Fibroblast of gingiva (primary cell): Measurements from ENCODE around the gene EIF4E1B.

Source experiments
- DNase-seq: peaks from one replicate; pipeline ENCODE4 v3.0.0-alpha.2; 2011; ENCODE audit warnings: low read depth

EIF4E1B gene

DNA sequence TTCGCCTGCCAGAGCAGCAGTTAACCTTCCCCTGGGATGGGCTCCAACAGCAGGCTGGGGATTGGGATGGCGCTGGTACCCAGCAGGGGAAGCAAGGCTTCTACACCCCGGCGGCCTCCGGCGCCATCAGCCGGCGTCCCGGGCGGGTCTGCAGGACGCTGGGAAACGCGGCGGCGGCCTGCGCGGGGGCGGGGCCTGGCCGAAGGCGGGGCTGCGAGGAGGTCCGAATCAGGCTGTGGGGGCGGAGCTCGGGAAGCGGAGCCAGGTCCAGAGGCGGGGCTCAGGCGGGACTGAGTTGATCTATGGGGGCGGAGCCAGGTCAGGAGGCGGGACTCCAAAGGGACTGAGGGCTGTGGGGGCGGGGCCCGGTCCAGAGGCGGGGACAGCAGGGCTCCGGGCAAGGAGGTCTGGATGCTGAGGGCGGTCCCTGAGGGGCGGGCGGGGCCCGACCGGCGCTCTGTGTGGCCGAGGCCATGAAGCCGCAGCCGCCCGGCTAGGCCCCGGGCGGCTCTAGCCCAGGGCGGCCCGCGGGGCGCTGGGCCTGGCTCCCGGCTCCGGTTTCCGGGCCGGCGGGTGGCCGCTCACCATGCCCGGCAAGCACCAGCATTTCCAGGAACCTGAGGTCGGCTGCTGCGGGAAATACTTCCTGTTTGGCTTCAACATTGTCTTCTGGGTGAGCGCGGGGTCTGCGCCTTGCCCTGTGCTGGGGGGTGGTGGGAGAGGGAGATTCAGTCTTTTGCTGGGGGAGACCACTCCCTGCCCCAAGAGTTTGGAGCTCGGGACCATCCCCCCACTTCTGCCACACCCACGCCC, 16.8 kb downstream of the EIF4E1B start, which contains the start of gene TSPAN17:
Gene TSPAN17 (plus strand): TSS at position 455 of the 813 bp plus-strand sequence. CDS start 132 bp downstream, at position 587.
- peak; percentile 98 for DNase-seq

DNA sequence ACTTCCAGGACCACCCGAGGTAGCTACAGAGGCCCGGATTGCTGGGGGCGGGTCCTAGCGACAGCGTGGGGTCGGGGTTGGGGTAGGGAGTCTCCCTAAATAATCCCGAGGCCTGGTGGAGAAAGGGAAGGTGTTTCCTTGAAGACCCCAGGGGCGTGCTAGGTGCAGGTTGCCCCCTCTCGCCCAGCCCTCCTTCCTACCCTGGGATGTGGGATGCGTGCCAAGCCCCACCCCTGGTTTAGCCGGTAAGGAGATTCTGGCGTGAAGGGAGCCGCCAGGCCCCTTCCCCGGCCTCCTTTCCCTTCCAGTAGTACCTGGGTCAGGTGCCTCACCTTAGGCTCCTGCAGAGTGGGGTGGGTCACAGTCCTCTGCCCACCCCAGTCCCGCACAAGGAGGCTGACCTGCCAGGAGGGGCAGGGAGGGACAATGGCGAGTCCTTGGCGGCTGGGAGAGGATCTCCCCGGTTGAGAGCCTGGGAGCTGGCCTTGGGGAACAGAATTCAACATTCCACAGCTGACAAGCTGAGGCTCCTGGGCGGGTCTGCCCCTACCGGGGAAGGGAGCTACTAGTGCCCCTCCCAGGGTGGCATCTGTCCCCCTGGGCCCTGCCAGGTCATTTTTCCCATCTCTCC, 17.5 kb downstream of the EIF4E1B start:
- no peak for DNase-seq

DNA sequence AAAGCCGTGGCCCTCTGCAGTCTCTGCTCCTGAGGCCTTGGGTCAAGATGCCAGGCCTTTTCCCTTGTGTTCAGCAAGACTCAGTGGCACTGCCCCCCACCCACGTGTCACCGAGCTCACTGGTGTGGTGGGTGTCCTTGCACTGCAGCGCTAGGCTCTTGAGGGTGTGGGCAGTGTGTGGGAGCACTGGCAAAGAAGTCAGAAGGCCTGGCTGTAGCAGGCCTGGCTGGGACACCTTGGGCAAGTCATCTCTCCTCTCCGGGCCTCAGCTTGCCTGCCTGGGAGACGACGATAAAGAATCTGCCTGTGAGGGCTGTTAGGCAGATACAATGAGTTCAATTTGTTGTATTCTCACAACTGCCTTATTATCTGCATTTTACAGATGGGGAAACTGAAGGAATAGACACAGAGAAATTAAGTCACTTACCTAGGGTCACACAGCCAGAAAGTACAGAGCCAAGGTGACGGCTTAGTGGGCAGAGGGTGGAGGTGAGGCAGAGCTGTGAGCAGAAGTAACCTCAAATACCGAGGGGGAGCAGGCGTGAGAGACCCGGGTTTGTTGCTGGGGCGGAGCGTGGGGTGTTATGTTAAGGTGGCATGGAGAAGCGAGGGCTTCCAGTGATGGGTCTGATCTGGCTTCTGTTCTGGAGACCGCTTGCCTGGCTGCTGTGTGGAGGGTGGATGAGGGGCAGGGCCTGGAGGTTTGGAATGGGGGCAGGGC, 18.2 kb downstream of the EIF4E1B start:
- DNase-seq, result no peak

DNA sequence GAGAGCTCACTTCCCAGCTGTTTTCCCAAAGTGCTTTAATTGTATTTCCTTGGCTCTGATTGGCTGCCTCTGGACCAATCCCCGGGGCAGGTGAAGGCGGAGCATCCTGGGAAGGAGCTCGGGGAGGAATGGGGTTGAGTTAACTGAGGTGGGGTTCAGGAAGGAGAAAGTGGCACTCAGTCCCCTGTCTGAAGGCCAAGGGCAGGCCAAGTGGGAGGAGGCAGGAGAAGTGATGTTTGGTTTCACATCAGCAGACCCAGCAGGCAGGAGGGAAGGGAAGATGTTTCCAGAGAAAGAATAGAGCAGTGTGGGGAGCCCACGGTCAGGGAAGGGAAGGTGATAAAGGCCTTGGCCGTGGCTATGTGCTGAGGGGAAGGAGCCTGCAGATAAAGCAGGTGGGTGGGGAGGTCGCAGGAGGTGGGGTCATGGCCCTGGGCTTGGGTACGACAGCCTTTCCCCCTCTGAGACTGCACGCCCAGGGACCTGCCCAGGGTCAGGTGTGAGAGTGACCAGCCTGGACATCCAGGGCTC, 19.9 kb downstream of the EIF4E1B start:
- no peak for DNase-seq

DNA sequence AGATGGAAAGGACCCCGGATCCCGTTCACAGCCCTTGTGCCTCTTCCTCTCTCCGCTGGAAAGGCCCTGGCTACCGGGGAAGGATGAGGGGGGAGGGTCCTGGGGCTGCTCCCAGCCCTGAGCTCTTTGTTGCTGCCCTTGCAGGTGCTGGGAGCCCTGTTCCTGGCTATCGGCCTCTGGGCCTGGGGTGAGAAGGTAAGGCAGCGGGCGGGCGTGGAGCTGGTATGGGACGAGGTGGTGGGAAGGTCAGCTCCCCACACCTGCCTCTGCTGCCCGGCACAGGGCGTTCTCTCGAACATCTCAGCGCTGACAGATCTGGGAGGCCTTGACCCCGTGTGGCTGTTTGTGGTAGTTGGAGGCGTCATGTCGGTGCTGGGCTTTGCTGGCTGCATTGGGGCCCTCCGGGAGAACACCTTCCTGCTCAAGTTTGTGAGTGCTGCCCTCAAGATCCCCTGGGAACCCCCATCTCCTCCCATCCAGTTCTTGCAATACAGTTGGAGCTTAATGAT, 21.1 kb downstream of the EIF4E1B start:
- no peak for DNase-seq

DNA sequence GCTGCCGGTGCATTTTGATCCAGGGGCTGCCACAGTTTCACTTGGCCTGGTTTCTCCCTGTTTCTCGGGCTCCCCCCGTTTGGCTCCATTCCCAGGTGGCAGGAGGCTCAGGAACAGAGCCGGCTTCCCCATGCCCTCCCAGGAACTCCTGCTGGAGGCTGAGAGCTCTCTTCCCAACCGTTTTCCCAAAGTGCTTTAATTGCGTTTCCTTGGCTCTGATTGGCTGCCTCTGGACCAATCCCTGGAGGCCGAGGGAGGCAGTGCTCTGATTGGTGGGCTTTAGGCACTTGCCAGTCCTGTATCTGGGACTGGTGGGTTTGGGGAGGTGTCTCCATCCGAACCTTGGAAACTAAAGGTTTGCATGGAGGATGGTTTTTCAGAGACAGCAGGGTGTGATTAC, 21.7 kb downstream of the EIF4E1B start:
- DNase-seq, result no peak

DNA sequence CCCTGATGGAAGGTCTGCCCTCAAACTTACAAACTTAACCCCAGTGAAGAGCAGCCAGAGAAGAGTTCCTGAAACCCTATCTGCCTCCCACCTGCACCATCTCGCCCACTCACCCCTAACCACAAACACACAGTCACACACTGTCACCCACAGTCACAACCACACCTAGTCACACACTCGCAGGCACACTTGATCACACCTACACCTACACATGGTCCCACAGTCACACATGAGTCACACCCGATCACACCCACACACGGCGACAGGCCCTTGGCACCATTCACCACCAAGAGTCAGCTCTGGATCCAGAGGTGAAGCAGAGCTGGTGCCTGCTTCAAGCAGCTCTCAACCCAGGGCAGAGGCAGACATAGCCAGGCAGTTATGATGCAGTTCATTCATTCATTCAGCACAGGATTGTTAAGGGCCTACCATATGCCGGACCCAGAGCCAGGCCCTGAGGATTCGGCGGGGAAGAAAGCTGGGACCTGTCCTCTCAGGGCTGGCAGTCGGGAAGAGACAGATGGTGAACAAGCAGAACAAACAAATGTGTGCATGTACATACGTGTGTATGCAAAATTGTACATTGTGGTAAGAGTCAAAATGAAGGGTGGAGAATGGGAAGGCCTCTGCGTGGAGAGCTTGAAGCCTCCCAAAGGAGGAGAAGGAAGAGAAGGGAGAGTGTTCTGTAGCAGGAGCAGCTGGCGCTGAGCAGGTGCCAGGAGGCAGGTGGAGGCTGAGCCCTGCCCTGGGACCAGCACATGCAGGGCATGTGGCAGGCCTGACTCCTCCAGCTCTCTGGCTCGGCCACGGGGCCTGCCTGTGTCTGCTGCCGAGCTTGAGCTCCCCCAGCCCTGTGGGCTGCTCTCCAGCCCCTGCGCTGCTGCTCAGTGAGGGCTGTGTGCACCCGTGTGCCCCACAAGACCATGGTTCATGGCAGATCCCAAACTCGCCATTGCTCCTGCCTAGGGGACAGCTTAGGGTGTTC, 23.2 kb downstream of the EIF4E1B start:
- no peak for DNase-seq

DNA sequence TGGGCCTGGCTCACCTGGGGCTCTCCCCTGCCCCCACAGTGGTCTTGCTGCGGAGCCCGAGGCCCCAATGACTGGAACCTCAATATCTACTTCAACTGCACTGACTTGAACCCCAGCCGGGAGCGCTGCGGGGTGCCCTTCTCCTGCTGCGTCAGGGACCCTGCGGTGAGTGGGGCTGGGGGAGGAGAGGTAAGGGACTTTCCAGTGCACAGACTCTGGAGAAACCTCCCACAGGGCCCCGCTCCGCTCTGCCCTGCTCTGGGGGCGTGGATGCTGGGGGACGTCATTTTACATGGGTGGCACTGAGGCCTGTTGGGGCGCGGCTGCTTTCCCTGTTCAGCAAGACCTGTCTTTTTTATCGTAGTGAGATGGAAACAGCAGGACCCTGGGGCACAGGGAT, 24.4 kb downstream of the EIF4E1B start:
- no peak for DNase-seq

DNA sequence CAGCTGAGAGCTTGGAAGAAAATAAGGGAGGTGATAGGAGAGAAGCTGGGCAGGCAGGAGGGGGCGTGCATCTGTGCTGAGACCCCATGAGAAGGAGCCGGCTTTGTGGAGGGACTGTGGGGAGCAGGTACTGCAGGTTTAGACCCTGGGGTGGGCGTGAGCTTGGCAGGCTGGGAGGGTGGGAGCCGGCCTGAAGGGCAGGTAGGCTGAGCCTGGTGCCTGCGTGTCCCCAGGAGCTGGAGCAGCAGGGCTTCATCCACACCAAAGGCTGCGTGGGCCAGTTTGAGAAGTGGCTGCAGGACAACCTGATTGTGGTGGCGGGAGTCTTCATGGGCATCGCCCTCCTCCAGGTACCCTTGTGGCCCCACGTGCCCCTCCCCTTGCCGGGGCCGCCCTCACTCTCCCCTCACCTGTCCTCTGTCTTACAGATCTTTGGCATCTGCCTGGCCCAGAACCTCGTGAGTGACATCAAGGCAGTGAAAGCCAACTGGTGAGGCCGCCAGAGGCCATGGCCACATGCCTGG, 26.1 kb downstream of the EIF4E1B start:
- DNase-seq, result no peak

DNA sequence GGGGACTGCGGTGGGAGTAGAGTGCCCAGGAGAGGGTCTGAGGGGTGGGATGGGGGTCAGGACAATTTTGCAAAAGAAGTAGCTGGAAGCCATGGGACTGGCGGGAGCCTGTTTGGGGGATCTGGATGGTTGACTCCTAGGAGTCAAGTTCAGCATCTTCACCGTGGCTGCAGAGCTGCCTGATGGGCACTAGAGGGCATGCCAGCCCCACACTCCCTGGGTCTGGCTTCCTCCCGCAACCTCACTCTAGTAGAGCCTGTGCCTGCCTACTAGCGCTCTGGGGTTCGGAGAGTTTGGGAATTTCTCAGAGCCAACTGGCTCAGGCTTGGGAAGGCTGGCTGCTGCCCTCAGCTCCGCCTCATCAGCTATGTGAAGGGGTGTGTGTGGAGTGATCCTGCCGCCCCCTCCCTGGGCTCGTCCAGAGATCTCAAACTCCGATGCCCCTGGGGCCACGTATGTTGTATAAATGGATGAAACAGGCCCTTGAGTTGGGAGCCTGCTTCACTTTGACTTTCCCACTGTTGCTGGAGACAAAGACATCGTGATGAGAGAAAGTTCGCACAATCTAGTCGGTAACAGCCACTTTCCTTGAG, 27.6 kb downstream of the EIF4E1B start:
- peak; percentile 69 for DNase-seq

DNA sequence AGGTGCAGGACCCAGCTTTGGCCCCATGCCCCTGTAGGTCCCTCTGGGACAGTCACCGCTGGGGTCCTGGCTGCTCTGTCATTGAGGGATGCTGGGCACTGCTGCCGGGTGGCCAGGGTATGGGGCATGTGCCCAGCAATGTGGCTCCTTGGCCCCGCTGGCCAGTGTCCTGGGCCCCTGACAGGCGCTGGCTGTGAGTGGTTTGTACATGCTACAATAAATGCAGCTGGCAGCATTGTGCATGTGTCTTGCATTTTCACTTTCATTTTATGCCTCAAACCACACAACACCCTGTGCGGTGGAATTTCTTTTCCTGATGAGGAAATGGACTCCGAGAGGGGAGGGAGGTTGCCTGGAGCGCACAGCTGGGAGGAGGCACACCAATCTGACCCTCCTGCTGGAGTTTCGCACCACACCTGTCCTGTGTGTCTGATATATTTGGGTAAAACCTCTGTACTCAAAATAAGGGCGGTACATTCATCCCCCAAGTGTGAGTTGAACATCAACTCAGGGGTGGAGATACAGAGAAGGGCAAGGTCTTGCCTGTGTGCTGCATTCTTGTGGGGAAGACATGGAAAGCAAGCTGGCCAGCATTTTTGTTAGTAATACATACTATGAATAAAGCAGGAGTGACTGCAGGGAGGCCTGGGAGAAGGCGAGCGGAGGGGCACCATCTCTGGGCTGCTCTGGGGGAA, 28.5 kb downstream of the EIF4E1B start:
- peak; percentile 38 for DNase-seq

DNA sequence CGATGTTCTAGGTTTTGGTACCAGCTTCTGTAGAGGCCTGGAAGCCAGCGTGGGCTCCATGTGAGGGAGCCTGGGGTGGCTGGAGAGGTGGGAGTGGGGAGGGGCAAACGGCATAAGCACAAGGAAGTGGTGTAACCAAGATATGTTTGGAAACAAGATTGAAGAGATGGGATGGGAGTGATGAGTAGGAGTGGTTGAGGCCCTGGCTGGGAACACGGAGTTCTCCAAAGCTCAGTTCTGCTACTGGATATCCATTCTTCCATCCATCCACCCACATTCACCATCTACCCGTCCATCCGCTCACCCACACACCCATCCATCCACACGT, 29.0 kb downstream of the EIF4E1B start:
- no peak for DNase-seq

DNA sequence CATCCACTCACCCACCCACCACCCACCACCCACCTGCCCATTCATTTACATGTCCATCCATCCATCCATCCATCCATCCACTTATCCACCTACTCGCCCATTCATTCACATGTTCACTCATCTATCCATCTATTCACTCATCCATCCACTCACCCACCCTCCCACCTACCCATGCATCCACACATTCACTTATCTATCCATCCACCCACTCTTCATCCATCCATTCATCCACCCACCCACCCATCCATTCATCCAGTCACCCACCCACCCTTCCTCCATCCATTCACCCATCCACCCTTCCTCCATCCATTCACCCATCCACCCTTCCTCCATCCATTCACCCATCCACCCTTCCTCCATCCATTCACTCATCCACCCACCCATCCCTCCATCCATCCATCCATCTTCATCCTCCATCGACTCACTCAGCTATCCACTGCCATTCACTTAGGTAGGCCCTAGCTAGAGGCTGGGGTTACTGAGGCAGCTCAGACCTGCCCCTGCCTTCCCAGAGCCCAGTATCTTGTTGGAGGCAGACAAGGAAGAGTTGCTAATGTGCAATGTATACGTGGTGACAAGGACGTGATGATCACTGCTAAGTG, 29.5 kb downstream of the EIF4E1B start:
- no peak for DNase-seq

DNA sequence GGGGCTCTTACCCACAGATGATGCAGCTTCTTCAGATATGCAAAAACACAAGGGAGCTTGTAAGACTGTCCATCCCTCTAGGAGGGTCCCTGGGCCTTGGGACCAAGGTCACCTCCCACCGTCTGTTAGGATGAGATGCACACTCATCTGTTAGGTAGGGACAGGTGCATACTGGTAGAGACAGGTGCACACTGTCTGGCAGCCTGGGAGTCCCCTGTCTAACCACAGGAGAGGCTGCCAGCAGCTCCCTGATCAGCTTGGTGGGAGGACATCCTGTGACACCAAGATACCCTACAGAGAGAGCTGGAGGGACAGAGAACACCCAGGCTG, 30.0 kb downstream of the EIF4E1B start:
- no peak for DNase-seq

DNA sequence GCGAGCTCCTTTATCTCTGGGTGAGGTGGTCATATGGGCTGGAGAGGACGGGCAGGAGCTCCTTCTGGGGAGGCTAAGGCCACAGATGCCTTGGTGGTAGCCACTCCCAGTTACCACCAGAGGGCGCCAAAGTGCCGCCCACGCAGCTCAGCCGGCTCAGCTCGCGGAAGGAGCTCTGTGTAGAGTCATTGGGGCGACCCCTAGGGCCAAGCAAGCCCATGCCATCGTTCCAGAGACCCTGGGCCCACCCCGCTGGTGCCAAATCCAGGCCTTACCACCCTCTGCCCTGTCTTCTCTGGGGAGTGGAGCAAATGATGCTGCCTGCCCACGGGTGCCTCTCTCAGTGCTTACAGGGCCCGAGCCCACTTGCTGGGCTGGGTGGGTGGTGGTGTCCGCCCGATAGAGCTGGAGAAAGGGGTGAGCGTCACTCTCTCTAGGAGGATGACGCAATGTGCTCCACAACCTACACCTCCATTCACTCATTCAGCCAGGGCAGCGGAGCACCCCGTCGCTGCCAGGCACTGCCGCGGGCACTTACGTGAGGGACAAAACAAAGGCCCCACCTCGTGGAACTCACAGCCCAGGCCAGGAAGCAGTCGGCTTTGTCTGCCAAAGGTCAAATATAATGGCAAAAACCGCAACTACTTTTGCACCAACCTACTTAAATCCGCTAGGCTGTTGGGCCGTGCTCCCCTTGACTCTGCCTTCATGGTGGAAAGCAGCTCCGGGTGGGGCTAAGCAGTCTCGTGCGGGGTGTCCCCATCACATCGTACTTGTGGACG, 30.6 kb downstream of the EIF4E1B start:
- DNase-seq, result peak; percentile 57

DNA sequence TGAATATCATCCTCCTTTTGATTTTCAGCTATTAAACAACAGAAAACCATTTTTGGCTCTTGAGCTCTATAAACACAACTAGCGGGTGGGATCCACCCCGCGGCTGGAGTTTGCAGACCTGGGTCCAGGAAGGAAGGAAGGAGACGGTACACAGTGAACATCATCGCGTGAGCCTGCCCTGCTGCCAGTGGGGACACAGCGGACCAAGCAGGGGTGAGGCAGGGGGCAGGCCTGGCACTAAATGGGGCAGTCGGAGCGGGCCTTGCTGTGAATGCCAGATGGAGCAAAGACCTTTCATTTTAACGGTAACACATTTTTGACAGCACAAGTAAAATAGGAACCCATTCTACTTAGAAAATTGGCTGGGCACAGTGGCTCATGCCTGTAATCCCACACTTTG, 31.2 kb downstream of the EIF4E1B start:
- no peak for DNase-seq

DNA sequence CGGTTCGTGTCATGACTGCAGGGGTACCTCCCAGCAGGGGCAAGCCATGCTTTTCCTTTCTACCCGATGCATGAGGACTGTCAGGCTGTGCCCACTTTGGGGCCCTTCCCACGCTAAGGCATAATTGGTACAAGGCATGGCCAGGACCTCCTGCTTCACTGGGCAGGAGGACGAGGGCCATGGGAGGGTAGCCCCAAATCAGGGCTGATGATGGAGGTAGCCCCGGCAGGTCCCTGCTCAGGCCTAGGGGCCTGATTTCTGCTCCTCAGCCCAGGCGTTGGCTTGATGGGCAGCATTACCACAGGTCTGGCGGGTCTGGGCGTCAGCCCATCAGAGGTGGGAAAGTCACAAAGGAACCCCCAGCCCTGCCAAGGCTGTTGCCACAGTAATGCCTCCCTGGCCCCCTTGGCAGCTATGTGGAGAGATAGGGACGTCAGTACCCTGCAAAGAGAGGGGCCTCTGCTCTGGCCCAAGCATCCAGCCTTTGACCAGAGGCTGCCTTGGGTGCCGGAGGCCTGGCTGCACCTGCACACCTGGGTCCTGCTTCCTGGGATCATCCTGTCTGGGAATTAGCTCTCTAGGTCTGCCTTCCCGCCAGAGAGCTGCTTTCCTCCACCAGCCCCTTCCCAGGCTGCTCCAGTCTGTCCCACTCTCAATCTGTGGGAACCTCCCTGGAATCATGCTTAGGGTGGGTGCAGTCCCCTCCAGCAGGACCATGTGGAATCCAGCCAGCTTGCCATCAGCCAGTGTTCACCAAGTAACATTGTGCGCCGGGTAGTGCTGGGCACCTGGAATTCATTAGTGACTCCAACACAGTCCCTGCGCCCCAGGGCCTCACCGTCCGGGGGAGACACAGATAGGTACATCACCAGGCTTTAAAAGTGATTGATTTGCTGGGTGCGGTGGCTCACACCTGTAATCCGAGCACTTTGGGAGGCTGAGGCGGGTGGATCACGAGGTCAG, 32.2 kb downstream of the EIF4E1B start:
- DNase-seq, result no peak

DNA sequence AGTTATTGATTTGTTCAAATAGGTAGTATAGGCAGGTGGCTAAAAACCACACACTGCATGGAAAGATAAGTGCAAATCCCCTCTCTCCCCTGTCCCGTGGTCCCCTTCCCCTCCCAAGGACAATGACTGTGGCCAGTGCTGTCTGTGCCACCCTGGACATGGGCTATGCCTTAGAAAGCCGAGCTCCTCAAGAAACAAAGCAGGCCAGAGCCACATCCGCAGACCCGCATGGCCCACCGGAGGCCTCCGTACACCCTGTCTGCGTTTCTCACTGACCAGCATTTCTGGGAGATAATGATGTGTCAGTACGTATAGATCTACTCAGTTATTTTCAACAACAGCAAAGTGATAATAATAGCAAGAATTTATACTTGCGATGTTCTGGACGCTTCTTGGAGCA, 33.1 kb downstream of the EIF4E1B start:
- DNase-seq, result no peak
